OCI-LY3 (cell line): ENCODE results near the gene MAN1A1.

Experiments used
- CTCF ChIP-seq: fragments of 200-600, 300-600 bp; sonication (generic); IDR thresholded peaks from 2 replicates; pipeline ENCODE4 v1.5.1; 2014; ENCODE audit warnings: antibody characterized with exemption, low read length, low read depth
- EZH2phosphoT487 ChIP-seq: fragments of 200-600 bp; shearing (Covaris generic); IDR thresholded peaks from 2 replicates; pipeline ENCODE4 v1.6.1; 2018; ENCODE audit warnings: antibody characterized with exemption, mixed run types, low read depth

GRCh38 chr6:119197271-119197670 is 152.3 kb downstream of the MAN1A1 start:
- TF ChIP-seq CTCF (no peak), EZH2phosphoT487 (no peak)
